GM12872 (cell line): ENCODE measurements around the gene ZNF581.

ENCODE experiments used
- TF ChIP-seq, protein P1 (sequence below): IDR thresholded peaks from 3 replicates; pipeline ENCODE4 v1.5.1; 2011; ENCODE audit warnings: low read depth, mild to moderate bottlenecking, low read length, moderate library complexity; ENCODE audit not compliant: insufficient read depth

ZNF581 gene

GRCh38 chr19:55683449-55684261 is 40.2 kb downstream of the ZNF581 start:
- TF ChIP-seq, protein P1, sequence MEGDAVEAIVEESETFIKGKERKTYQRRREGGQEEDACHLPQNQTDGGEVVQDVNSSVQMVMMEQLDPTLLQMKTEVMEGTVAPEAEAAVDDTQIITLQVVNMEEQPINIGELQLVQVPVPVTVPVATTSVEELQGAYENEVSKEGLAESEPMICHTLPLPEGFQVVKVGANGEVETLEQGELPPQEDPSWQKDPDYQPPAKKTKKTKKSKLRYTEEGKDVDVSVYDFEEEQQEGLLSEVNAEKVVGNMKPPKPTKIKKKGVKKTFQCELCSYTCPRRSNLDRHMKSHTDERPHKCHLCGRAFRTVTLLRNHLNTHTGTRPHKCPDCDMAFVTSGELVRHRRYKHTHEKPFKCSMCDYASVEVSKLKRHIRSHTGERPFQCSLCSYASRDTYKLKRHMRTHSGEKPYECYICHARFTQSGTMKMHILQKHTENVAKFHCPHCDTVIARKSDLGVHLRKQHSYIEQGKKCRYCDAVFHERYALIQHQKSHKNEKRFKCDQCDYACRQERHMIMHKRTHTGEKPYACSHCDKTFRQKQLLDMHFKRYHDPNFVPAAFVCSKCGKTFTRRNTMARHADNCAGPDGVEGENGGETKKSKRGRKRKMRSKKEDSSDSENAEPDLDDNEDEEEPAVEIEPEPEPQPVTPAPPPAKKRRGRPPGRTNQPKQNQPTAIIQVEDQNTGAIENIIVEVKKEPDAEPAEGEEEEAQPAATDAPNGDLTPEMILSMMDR, result no peak

DNA sequence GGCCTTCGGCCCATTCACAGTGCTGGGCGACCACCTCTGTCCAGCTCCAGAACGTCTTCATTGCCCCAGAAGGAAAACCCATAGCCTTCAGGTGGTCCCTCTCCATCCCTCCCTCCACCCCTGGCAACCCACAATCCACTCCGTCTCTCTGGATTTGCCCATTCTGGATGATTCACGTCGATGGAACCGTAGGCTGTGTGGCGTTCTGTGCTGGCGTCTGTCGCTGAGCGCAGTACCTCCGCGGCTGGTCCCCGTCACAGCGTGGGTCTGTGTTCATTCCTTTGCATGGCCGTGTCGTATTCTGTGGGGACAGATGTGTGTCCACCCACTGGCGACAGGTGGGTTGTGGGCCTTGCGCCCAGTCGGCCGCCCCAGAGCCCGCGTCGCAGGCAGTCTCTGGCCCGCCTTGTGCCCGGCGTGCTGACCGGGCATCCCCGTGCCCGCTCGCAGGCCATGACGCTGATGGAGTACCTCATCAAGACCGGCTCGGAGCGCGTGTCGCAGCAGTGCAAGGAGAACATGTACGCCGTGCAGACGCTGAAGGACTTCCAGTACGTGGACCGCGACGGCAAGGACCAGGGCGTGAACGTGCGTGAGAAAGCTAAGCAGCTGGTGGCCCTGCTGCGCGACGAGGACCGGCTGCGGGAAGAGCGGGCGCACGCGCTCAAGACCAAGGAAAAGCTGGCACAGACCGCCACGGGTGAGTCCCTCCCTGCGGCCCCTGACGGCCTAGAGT is 41.7 kb downstream of the ZNF581 start:
- TF ChIP-seq, protein P1, result no peak

DNA sequence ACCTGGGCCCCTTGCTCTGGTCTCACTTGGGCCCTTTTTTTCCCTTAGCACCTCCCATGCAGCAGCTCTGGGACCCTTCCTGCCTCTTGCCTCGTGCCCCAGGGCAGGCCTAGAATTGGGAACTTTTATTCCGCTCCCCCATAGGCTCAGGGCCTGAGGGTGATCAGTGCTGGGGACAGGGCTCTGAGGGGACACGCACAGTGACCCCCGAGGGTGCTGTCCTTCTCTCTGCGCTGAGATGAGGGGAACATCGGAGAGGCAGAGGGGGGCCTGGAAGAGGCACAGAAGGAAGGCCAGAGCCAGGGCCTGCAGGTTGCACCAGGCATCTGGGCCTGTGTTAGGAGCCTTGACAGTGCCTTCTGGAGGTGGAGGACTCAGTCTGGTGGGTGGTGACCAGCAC is 42.3 kb downstream of the ZNF581 start:
- TF ChIP-seq, protein P1, result no peak

GRCh38 chr19:55686311-55687050 is 43.0 kb downstream of the ZNF581 start:
- TF ChIP-seq, protein P1, result no peak

GRCh38 chr19:55687281-55688201 is 44.1 kb downstream of the ZNF581 start:
- TF ChIP-seq, protein P1, result no peak

DNA sequence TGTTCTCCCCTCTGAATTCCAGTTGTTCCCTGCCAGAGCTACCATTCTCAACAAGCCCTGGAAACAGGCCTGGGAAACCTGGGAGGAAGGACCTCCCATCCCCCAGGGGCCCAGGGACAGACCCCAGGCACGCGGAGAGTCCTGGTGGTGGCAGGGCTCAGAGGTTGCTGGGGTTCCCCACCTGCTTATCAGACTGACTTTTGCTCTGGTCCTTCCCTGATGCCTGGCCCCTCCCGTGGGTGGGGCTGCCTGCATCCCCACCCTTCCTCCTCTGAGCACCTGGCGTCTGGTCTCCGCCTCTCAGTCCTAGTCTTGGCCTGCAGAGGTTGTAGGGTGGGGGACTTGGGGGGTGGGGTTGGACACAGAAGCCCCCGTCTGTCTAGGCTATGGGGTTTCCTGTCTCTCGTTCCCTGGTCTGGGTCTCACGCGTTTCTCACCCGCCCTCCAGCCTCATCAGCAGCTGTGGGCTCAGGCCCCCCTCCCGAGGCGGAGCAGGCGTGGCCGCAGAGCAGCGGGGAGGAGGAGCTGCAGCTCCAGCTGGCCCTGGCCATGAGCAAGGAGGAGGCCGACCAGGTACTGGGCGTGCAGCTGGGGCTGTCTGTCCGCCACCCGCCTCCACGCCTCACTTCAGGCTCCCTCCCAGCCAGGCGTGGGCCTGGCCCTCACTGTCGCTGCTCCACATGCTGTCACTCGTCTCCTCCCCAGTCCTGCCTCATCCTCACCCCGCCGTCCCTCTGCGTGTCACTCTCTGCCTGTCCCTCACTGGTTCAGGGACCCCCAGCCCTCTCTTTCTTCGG is 45.2 kb downstream of the ZNF581 start:
- TF ChIP-seq, protein P1, result no peak
